Measurements from ENCODE around the gene MSRB3. TPM values are rescaled to one million over a fixed set of nuclear protein-coding genes. Genes with fewer than 3 reads are reported as not detected.
A peak's percentile ranks its signal among the peaks of the same experiment; 100 is the strongest.
"Not testable (repeated sequence)": the region's sequence is repeated elsewhere in the genome, so short reads cannot be mapped to it uniquely, and the experiment has no call there.

MSRB3 gene
- total RNA-seq, 1 experiment from 2014 or later: not detected

GRCh38 chr12:65457341-65457740 lies 178.9 kb downstream of the MSRB3 start:
- not testable (repeated sequence) for DNase-seq (ENCODE audit: low spot score)

GRCh38 chr12:65458718-65459117 lies 180.2 kb downstream of the MSRB3 start:
- no peak for DNase-seq (ENCODE audit: low spot score)

- no peak for DNase-seq (ENCODE audit: low spot score)
Observed at GRCh38 chr12:65459545-65459944, 181.1 kb downstream of the MSRB3 start.

- DNase-seq (ENCODE audit: low spot score): no peak
Observed at GRCh38 chr12:65460063-65460462, 181.6 kb downstream of the MSRB3 start.

- DNase-seq (ENCODE audit: low spot score): no peak
Observed at GRCh38 chr12:65461017-65461416, 182.5 kb downstream of the MSRB3 start.

GRCh38 chr12:65462484-65462883 lies 184.0 kb downstream of the MSRB3 start:
- DNase-seq (ENCODE audit: low spot score): no peak

GRCh38 chr12:65463082-65463481 lies 184.6 kb downstream of the MSRB3 start:
- DNase-seq (ENCODE audit: low spot score): no peak

GRCh38 chr12:65463611-65464010 lies 185.1 kb downstream of the MSRB3 start:
- DNase-seq (ENCODE audit: low spot score): no peak

GRCh38 chr12:65464930-65465329 lies 186.4 kb downstream of the MSRB3 start:
- no peak for DNase-seq (ENCODE audit: low spot score)

- no peak for DNase-seq (ENCODE audit: low spot score)
Observed at GRCh38 chr12:65465766-65466547, 187.5 kb downstream of the MSRB3 start.

- DNase-seq (ENCODE audit: low spot score): no peak
Observed at GRCh38 chr12:65466911-65467310, 188.4 kb downstream of the MSRB3 start.

- no peak for DNase-seq (ENCODE audit: low spot score)
Observed at GRCh38 chr12:65470256-65470655, 191.8 kb downstream of the MSRB3 start.

- DNase-seq (ENCODE audit: low spot score): no peak
Observed at GRCh38 chr12:65472079-65472478, 193.6 kb downstream of the MSRB3 start.

- DNase-seq (ENCODE audit: low spot score): no peak
Observed at GRCh38 chr12:65474831-65475230, 196.3 kb downstream of the MSRB3 start.

- no peak for DNase-seq (ENCODE audit: low spot score)
Observed at GRCh38 chr12:65477721-65478120, 199.2 kb downstream of the MSRB3 start.

GRCh38 chr12:65483891-65484516 lies 205.5 kb downstream of the MSRB3 start:
- DNase-seq (ENCODE audit: low spot score): not testable (repeated sequence)

GRCh38 chr12:65488197-65488596 lies 209.7 kb downstream of the MSRB3 start:
- no peak for DNase-seq (ENCODE audit: low spot score)

GRCh38 chr12:65490250-65490649 lies 211.8 kb downstream of the MSRB3 start:
- DNase-seq (ENCODE audit: low spot score): no peak

- DNase-seq (ENCODE audit: low spot score): no peak
Observed at GRCh38 chr12:65492998-65493912, 214.8 kb downstream of the MSRB3 start.

GRCh38 chr12:65493913-65494245 lies 215.4 kb downstream of the MSRB3 start:
- DNase-seq (ENCODE audit: low spot score): no peak

- DNase-seq (ENCODE audit: low spot score): peak; percentile 82
Observed at GRCh38 chr12:65494537-65494936, 216.1 kb downstream of the MSRB3 start.

- DNase-seq (ENCODE audit: low spot score): peak; percentile 66
Observed at GRCh38 chr12:65495233-65495632, 216.8 kb downstream of the MSRB3 start.

All from HT-29 (cell line).